HG03139 (cell line): ENCODE measurements around the gene ALDH3A1.

Experiments
- ATAC-seq: cut with Tn5 transposase; IDR thresholded peaks from one replicate; pipeline ENCODE4 v1.9.1; 2021; ENCODE audit not compliant: unreplicated experiment

ALDH3A1 gene

DNA sequence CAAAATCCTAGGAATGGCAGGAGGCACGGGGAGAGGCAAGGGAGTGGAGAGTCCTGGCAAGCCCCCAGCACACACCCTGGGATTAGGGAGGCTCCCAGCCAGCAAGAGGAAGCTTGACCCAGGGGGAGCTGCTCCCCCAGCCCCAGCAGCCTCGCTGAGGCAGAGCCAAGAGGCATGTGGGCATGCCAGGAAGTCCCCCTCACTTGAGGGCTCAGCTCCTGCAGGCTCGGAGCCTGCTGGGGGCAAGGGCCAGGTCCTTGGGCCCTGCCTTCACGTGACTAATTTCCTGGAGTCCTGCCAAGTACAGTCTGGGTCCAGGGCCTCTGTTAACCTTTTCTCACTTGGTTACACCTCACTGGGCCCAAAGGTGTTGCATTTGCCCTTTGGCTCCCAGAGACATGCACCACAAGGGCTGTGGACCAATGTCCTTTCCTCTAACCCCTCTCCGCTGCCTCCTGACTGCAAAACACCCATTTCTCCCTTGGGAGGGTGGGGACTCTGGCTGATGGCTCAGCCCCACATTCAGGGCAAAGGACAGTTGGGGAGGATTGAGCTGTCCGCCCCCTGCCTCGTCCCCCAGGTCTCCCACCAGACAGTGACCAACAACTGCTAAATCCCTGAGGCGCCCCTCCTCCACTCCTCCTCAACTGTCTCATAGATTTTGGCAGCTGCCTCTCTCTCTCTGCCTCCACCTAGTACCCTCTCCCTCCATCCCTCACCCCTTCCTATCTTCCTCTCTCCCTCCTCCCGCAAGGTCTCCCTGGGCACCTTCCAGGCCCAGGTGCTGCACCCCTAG lies 27.3 kb downstream of the ALDH3A1 start:
- no peak for ATAC-seq

- no peak for ATAC-seq
These were observed 28.0 kb downstream of the ALDH3A1 start for GRCh38 chr17:19720210-19720475.

GRCh38 chr17:19719355-19720209 lies 28.5 kb downstream of the ALDH3A1 start:
- no peak for ATAC-seq

- no peak for ATAC-seq
These were observed 29.3 kb downstream of the ALDH3A1 start for GRCh38 chr17:19718613-19719354.

- no peak for ATAC-seq
These were observed 30.0 kb downstream of the ALDH3A1 start for GRCh38 chr17:19718041-19718612.

- no peak for ATAC-seq
These were observed 30.6 kb downstream of the ALDH3A1 start for GRCh38 chr17:19717411-19717908.

DNA sequence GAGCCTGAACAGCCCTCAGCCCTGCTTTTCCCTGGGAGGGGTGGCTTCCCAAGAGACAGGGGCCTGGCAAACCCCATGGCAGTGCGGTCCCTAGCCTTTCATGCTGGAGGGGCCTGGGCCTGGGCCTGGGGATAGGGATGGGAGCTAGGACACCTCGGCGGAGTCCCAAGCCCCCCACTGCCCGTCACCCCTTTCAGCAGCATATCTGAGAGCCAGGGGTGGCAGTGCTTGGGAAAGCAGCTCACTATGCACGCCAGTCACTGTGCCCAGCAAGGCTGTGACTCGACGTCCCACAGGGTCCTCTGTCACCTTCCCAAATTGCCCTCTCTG lies 31.1 kb downstream of the ALDH3A1 start:
- ATAC-seq = no peak

DNA sequence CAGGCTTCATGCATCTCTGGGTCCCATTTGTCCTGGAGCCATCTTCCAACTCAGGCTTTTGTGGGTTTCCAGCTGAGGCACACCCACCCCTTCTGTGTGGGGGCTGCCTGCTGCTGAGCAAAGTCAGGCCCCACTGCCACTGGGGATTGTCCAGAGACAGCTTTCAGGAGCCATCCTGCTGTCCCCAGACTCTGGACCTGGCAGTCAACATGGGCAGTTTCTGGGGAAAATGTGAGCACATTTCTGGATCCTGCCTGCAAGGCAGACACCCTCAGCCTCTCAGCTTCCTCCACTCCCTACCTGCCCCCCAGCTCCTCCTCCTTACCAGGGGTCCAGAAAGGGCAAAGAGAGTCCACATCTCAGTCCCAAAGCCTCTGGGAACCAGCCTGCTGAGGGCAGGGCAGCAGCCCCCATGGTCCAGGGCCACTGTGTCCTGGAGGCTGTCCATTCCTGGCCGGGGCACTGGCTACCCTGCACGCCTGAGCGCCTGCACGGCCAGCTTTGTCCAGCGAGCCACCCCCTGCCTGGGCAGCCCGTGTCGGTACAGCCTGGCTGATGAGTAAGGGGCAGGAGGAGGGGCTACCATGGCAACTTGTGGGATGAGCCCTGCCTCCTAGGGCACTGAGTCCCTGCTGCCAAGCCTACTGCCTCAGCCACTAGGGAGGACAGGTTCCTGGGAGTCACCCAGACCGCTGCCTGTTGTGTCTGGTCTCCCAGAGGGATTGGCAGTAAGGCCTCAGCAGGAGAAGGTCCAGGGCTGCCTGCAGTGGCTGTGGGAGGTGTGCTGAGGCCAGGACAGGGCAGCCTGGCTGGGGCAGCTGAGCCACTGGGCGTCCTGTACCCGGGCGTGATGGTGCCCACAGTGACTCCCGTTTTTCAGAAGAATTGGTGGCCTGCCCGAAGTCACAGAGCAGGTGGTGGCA lies 31.7 kb downstream of the ALDH3A1 start, which contains the start of gene SLC47A2:
SLC47A2 (minus strand) TSS at position 477 of the 923 bp plus-strand sequence; CDS start at position 448, 29 bp downstream.
- ATAC-seq = no peak

- no peak for ATAC-seq
These were observed 33.3 kb downstream of the ALDH3A1 start for GRCh38 chr17:19714542-19715411.

DNA sequence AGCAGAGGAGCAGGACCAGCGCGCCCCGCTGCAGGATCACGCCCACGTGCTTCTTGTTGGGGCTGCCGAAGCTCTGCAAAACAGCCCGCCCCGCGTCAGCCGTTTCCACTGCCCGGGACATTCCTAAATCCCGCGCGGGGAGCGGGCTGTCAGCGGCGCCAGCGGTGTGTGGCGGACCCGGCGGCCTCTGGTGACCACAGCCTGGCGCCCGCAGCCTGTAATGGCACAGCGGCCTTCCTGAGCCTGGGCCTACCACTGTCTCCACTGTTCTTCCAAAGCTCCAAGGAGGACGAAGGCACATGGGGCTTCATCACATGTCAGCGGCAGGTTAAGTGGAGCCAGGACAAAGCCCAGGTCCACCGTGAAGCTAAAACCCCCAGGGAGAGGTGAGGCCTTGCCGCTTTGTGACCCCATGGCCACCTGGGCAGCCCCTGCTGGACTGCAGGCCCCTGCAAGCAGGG lies 34.2 kb downstream of the ALDH3A1 start:
- ATAC-seq = no peak

- ATAC-seq = no peak
These were observed 34.6 kb downstream of the ALDH3A1 start for GRCh38 chr17:19713462-19713861.

- no peak for ATAC-seq
These were observed 35.6 kb downstream of the ALDH3A1 start for GRCh38 chr17:19712436-19713004.

- no peak for ATAC-seq
These were observed 38.3 kb downstream of the ALDH3A1 start for GRCh38 chr17:19709841-19710240.

DNA sequence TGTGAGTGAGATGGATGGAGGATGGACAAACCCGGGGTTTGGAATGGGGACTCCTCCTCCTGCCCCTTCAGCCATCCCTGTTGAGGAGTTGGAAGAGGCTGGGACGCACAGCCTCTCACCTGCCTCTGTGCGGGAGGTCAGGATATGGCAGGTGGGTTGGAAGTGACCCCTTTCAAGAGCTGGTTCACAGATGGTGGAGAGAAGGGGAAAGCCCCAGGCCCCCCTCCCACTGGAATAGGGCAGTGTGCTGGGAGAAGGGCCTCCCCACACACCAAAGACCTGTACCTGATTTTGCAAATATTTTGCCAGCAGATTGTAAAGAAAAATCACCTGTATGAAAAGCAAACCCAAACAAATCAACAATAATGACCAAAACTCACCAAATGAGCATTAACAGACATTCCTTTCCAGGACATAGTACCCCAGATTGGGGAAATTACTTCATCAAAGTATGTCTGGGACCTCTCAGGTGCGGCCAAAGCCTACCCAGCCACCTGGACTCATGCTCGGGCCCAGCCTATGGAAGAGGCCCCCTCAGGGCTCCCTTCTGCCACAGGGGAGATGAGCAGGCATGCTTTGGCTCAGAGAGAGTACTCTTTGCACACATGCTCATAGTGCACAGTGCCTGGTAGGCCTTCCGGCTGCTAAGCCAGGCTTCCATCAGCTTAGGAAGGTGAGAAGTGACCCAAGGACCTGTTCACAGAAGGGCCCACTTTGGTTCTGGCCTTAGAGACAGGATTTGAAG lies 39.5 kb downstream of the ALDH3A1 start:
- no peak for ATAC-seq

GRCh38 chr17:19707728-19708221 lies 40.3 kb downstream of the ALDH3A1 start:
- ATAC-seq = no peak

GRCh38 chr17:19706791-19707727 lies 41.0 kb downstream of the ALDH3A1 start:
- no peak for ATAC-seq
